Vagina (tissue), 2 donors: ENCODE data around the gene SLC36A1. TPM values are rescaled to one million over a fixed set of nuclear protein-coding genes. Genes with fewer than 3 reads are reported as not detected.
"Not testable (repeated sequence)": the region's sequence is repeated elsewhere in the genome, so short reads cannot be mapped to it uniquely, and the experiment has no call there.

ENCODE experiments used
- DNase-seq, 2 donors: peaks; one replicate each; pipeline ENCODE4 v3.0.0-alpha.2; 2017; ENCODE audit errors: extremely low spot score in 2 of 2
- H3K27ac ChIP-seq: fragments of 200-600 bp; sonication (generic); one replicate; pipeline ENCODE4 v1.5.1; 2019
- H3K27me3 ChIP-seq: fragments of 200-600 bp; sonication (generic); one replicate; pipeline ENCODE4 v1.5.1; 2019
- H3K36me3 ChIP-seq, 2 donors: fragments of 200-600 bp; sonication (generic); one replicate each; pipeline ENCODE4 v1.5.1; 2017 to 2019
- H3K4me1 ChIP-seq: fragments of 200-600 bp; sonication (generic); one replicate; pipeline ENCODE4 v1.5.1; 2019
- H3K4me3 ChIP-seq, 2 donors: fragments of 200-600 bp; sonication (generic); 1 replicate in 1 of 2; 2 replicates in 1 of 2; pipeline ENCODE4 v1.5.1; 2016 to 2019
- H3K9me3 ChIP-seq: fragments of 200-600 bp; sonication (generic); one replicate; pipeline ENCODE4 v1.5.1; 2019
- POLR2A ChIP-seq, 2 donors: fragments of 450-650 bp; IDR thresholded peaks; one replicate each; pipeline ENCODE4 v1.6.1; 2017; ENCODE audit warnings: antibody characterized with exemption in 2 of 2, mild to moderate bottlenecking in 2 of 2, moderate library complexity in 2 of 2
- POLR2AphosphoS5 ChIP-seq, 2 donors: sonication (generic); formaldehyde crosslinking; IDR thresholded peaks; one replicate each; pipeline ENCODE4 v1.9.0; 2017; ENCODE audit warnings: antibody characterized with exemption in 2 of 2, mild to moderate bottlenecking in 2 of 2, low read depth in 1 of 2; ENCODE audit not compliant: insufficient read depth in 1 of 2
- intact Hi-C: fragments of 100-400 bp; cut with DNase I; formaldehyde crosslinking; loops from one replicate; pipeline ENCODE4 v1.15.1; 2023
- total RNA-seq: library from RNA; depleted of rRNA; stranded (reverse); fragments of >200 nt; gene quantifications from one replicate; pipeline ENCODE4 v1.2.3, GENCODE V29; 2016
- TF ChIP-seq, protein P1 (sequence below), 3 experiments: fragments of 450-650 bp in 2 of 3; fragments of 200-600 bp in 1 of 3; sonication (generic) in 1 of 3; IDR thresholded peaks; one replicate each; pipeline ENCODE4 v1.5.1; 2017 to 2019; ENCODE audit warnings: antibody characterized with exemption in 3 of 3, mild to moderate bottlenecking in 2 of 3, moderate library complexity in 2 of 3

SLC36A1 gene
- total RNA-seq, 1 donor from 2014 or later: 10.8 TPM

DNA sequence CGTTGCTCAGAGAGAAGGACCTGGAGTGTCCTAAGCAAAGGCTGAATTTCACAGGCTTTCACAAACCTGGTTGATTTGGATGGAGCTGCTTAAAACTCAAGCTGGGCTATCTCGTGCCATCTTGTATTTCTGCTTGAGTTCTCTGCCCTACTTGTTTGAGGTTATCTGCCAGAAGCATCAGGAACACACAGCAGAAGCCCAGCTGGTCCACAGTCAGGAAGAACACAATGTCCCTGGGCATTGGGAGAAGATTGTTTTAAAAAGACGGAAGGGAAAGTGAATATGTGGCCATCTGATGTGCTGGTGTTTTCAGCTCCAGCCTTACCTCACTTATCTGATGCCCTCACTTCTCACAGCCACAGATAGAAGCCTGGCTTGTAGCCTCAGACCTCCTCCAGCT lies 32.9 kb upstream of the SLC36A1 start:
- no peak overlapping the region for H3K4me3 ChIP-seq
- no peaks in the 10 kb centered on the region for H3K9me3 ChIP-seq
- H3K36me3 ChIP-seq: no peaks in the 10 kb centered on the region
- no peak for TF ChIP-seq POLR2AphosphoS5 (IDR thresholded peaks at IDR 0.05; ENCODE audit: insufficient read depth in 1 of 2, low read depth in 1 of 2)
- TF ChIP-seq POLR2A (IDR thresholded peaks at IDR 0.05): no peak
- TF ChIP-seq, protein P1, sequence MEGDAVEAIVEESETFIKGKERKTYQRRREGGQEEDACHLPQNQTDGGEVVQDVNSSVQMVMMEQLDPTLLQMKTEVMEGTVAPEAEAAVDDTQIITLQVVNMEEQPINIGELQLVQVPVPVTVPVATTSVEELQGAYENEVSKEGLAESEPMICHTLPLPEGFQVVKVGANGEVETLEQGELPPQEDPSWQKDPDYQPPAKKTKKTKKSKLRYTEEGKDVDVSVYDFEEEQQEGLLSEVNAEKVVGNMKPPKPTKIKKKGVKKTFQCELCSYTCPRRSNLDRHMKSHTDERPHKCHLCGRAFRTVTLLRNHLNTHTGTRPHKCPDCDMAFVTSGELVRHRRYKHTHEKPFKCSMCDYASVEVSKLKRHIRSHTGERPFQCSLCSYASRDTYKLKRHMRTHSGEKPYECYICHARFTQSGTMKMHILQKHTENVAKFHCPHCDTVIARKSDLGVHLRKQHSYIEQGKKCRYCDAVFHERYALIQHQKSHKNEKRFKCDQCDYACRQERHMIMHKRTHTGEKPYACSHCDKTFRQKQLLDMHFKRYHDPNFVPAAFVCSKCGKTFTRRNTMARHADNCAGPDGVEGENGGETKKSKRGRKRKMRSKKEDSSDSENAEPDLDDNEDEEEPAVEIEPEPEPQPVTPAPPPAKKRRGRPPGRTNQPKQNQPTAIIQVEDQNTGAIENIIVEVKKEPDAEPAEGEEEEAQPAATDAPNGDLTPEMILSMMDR (IDR thresholded peaks at IDR 0.05): no peak
- intact Hi-C loops: no loop called here
- H3K27me3 ChIP-seq: no peaks in the 10 kb centered on the region
- H3K27ac ChIP-seq: no peak overlapping the region
- no peak for DNase-seq
- no peaks in the 10 kb centered on the region for H3K4me1 ChIP-seq

DNA sequence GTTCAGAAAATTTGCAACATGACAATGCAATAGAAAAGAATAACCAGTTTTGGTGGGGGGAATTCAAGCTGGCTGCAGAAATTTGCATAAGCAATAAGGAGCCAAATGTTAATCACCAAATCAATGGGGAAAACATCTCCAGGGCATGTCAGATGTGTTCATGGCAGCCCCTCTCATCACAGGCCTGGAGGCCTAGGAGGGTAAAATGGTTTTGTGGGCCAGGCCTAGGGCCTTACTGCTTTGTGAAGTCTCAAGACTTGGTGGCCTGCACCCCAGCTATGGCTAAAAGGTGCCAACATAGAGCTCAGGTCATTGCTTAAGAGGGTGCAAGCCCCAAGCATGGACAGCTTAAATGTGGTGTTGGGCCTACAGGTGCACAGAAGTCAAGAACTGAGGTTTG lies 29.7 kb upstream of the SLC36A1 start:
- intact Hi-C loops: no loop called here
- H3K4me3 ChIP-seq: no peak overlapping the region
- no peak overlapping the region for H3K27ac ChIP-seq
- DNase-seq: no peak
- H3K36me3 ChIP-seq: no peaks in the 10 kb centered on the region
- TF ChIP-seq POLR2AphosphoS5 (IDR thresholded peaks at IDR 0.05; ENCODE audit: insufficient read depth in 1 of 2, low read depth in 1 of 2) (no peak), POLR2A (IDR thresholded peaks at IDR 0.05) (no peak)
- TF ChIP-seq, protein P1 (IDR thresholded peaks at IDR 0.05): no peak
- no peaks in the 10 kb centered on the region for H3K27me3 ChIP-seq
- H3K4me1 ChIP-seq: no peaks in the 10 kb centered on the region
- no peaks in the 10 kb centered on the region for H3K9me3 ChIP-seq

DNA sequence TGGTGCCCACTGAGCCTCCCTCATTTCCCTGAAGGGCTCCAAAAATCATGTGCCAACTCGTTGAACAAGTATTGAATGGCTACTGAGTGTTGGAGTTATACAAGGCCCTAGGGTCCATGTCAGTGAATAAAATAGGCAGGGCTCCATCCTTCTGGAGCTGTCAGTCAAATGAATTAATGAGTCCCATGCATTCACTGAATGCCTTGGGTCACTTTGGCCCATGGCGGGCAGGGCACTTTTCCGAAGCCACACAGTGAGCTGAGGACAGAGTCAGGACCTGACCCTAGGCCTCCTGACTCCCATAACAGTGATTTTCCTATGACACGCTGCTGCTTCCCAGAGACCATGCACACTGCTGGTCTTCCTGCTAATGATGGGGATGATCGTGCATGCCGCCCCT lies 27.3 kb upstream of the SLC36A1 start:
- no peak overlapping the region for H3K27ac ChIP-seq
- TF ChIP-seq POLR2AphosphoS5 (IDR thresholded peaks at IDR 0.05; ENCODE audit: insufficient read depth in 1 of 2, low read depth in 1 of 2) (no peak), POLR2A (IDR thresholded peaks at IDR 0.05) (no peak)
- TF ChIP-seq, protein P1 (IDR thresholded peaks at IDR 0.05): no peak
- no peaks in the 10 kb centered on the region for H3K36me3 ChIP-seq
- no peak for DNase-seq
- H3K4me3 ChIP-seq: no peak overlapping the region
- H3K4me1 ChIP-seq: no peaks in the 10 kb centered on the region
- no peaks in the 10 kb centered on the region for H3K9me3 ChIP-seq
- intact Hi-C loops: no loop called here
- H3K27me3 ChIP-seq: no peaks in the 10 kb centered on the region

DNA sequence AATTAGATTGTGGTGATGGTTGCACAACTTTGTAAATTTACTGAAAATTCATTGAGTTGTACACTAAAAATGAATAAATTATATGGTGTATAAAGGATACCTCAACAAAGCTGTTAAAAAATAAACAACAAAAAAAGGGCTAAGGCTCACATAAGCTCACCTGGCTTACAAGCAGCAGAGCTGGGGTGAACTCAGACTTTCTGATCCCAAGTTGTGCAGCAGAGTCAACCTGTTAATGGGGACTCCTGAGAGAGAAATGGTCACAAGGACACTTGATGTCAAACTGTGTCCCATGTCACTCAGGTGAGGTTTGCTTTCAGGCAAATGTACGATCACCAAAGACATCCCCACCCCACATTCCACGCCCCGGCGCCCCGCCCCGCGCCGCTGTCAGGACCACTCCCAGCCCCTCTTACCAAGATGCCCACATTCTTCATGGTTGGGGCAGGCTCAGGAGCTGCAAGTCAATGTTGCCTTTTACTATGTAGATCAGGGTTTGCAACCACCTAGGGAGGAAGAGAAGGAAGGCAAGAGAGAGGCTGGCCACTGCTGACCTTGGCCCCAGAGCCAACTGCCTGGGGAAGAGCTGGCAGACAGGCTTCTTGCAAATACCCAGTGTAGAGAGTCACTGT lies 22.4 kb upstream of the SLC36A1 start:
- Histone ChIP-seq H3K9me3 (no peaks in the 10 kb centered on the region), H3K36me3 (no peaks in the 10 kb centered on the region), H3K27ac (no peak overlapping the region), H3K27me3 (no peaks in the 10 kb centered on the region), H3K4me3 (no peak overlapping the region), H3K4me1 (no peaks in the 10 kb centered on the region)
- TF ChIP-seq POLR2A (IDR thresholded peaks at IDR 0.05): no peak
- no peak for TF ChIP-seq POLR2AphosphoS5 (IDR thresholded peaks at IDR 0.05; ENCODE audit: insufficient read depth in 1 of 2, low read depth in 1 of 2)
- TF ChIP-seq, protein P1 (IDR thresholded peaks at IDR 0.05): no peak
- no peak for DNase-seq
- intact Hi-C loops: no loop called here

DNA sequence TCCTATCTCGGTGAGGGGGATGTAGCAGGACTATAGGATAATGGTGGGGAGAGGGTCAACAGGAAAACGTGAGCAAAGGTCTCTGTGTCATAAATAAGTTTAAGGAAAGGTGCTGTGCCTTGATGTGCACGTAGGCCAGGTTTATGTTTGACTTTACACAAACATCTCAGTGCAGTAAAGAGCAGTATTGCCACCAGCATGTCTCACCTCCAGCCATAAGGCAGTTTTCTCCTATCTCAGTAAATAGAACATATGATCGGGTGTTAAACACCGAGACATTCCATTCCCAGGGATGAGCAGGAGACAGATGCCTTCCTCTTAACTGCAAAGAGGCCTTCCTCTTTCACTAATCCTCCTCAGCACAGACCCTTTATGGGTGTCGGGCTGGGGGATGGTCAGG lies 21.1 kb upstream of the SLC36A1 start:
- H3K36me3 ChIP-seq, H3K9me3 ChIP-seq, intact Hi-C loops, H3K27ac ChIP-seq, DNase-seq, H3K4me1 ChIP-seq, H3K27me3 ChIP-seq, H3K4me3 ChIP-seq: not testable (repeated sequence)
